ENCODE results near the gene NDUFS7. TPM values are rescaled to one million over a fixed set of nuclear protein-coding genes. Genes with fewer than 3 reads are reported as not detected.

Gene NDUFS7
- total RNA-seq, 1 experiment from 2014 or later = 83.9 TPM

GRCh38 chr19:1351381-1351851 lies 32.3 kb upstream of the NDUFS7 start:
- Histone ChIP-seq H3K14ac (ENCODE audit: insufficient read depth, low read length) (no peak overlapping the region), H4K20me1 (ENCODE audit: control insufficient read depth, insufficient read depth, insufficient read length) (no peaks in the 10 kb centered on the region), H2BK15ac (ENCODE audit: low read depth, low read length) (no peak overlapping the region), H4K5ac (ENCODE audit: insufficient read length, low read depth, low read length) (no peak overlapping the region), H3K79me1 (ENCODE audit: insufficient read depth, low read depth, low read length, poor library complexity, severe bottlenecking) (no peaks in the 10 kb centered on the region), H2AFZ (ENCODE audit: low read length) (no peak overlapping the region), H2AK5ac (ENCODE audit: insufficient read length, low read length) (no peak overlapping the region), H2BK20ac (ENCODE audit: low read depth, low read length, poor library complexity, severe bottlenecking) (no peak overlapping the region), H3K18ac (ENCODE audit: insufficient read length, low read depth, low read length) (no peak overlapping the region), H3K4me1 (ENCODE audit: insufficient read depth, low read length) (no peaks in the 10 kb centered on the region), H2BK120ac (ENCODE audit: low read depth, low read length, poor library complexity, severe bottlenecking) (no peak overlapping the region), H3K27me3 (ENCODE audit: insufficient read depth, low read length) (no peaks in the 10 kb centered on the region), H4K8ac (replicated peaks; ENCODE audit: insufficient read length, low read depth, low read length) (no peak overlapping the region), H3K9me3 (ENCODE audit: control insufficient read depth, low read depth, low read length) (no peaks in the 10 kb centered on the region), H3K27ac (ENCODE audit: insufficient read length, low read depth, low read length) (no peak overlapping the region), H3K79me2 (ENCODE audit: insufficient read depth, low read length) (no peaks in the 10 kb centered on the region), H3K23ac (ENCODE audit: insufficient read length, low read depth, low read length) (no peak overlapping the region), H3K56ac (ENCODE audit: insufficient read length, low read depth, low read length) (no peak overlapping the region), H4K91ac (ENCODE audit: insufficient read length, low read depth, low read length) (no peak overlapping the region), H3K4me2 (ENCODE audit: insufficient read depth, insufficient read length, low read length) (no peak overlapping the region), H2BK12ac (ENCODE audit: insufficient read length, low read depth, low read length) (no peak overlapping the region), H3K9ac (ENCODE audit: extremely low read depth, insufficient read length, low read length) (no peak overlapping the region), H3K4ac (ENCODE audit: low read depth, low read length) (no peak overlapping the region), H3K23me2 (ENCODE audit: insufficient read length, low read depth, low read length, poor library complexity, severe bottlenecking) (peaks cover 7% of the 10 kb centered on the region), H3T11ph (ENCODE audit: low read length) (no peak overlapping the region), H2BK5ac (ENCODE audit: insufficient read length, low read length) (no peak overlapping the region)
- WGBS (ENCODE audit: extremely low coverage, insufficient read length, low lambda C conversion rate) = no CpG with 5 or more reads among the region's 21 CpGs
- H3K36me3 Mint-ChIP-seq (ENCODE audit: insufficient read depth in 1 of 3, low read depth in 3 of 3) = peaks cover 0 to 6% (median 4%) of the 10 kb centered on the region in 3 experiments; a peak in 4 of 7 replicates
- TF ChIP-seq CTCF (conservative IDR thresholded peaks at IDR 0.05) = no peak
- H3K4me3 Mint-ChIP-seq = no peak overlapping the region
- peak overlapping the region in 1 of 3 experiments; percentile 36; a peak in 1 of 7 replicates for H3K27ac Mint-ChIP-seq
- H3K27me3 Mint-ChIP-seq (ENCODE audit: low read depth) = peaks cover 8% of the 10 kb centered on the region
- H3K9me3 Mint-ChIP-seq = no peaks in the 10 kb centered on the region
- no peak for DNase-seq
- peaks cover 10% of the 10 kb centered on the region in 2 experiments for H3K4me1 Mint-ChIP-seq
